Colonic mucosa (tissue), 4 donors: ENCODE data around the gene CLK4. TPM values are rescaled to one million over a fixed set of nuclear protein-coding genes. Genes with fewer than 3 reads are reported as not detected.

Experiments used
- DNase-seq: peaks from one replicate; pipeline ENCODE4 v3.0.0-alpha.2; 2020
- H3K27ac ChIP-seq: fragments of 200-600 bp; one replicate; pipeline ENCODE4 v1.8.0; 2021
- H3K27me3 ChIP-seq: fragments of 200-600 bp; one replicate; pipeline ENCODE4 v1.8.0; 2021
- H3K36me3 ChIP-seq: fragments of 200-600 bp; one replicate; pipeline ENCODE4 v1.8.0; 2021
- H3K4me1 ChIP-seq: fragments of 200-600 bp; one replicate; pipeline ENCODE4 v1.8.0; 2021; ENCODE audit warnings: mild to moderate bottlenecking
- H3K4me3 ChIP-seq: fragments of 200-600 bp; one replicate; pipeline ENCODE4 v1.8.0; 2021
- H3K9ac ChIP-seq, 2 donors: one replicate each; pipeline ENCODE4 v1.7.0; 2013; ENCODE audit warnings: control low read depth in 2 of 2, low read depth in 2 of 2, low read length in 2 of 2
- H3K9me3 ChIP-seq: fragments of 200-600 bp; one replicate; pipeline ENCODE4 v1.8.0; 2021
- CTCF ChIP-seq: fragments of 200-600 bp; IDR thresholded peaks from one replicate; pipeline ENCODE4 v1.8.0; 2022; ENCODE audit warnings: antibody characterized with exemption, mild to moderate bottlenecking
- intact Hi-C: fragments of 100-400 bp; cut with DNase I; formaldehyde crosslinking; loops from one replicate; pipeline ENCODE4 v1.14.1; 2022
- total RNA-seq, 2 donors: library from RNA; stranded (reverse); fragmentation: NEBNext Ultra II Directional in 1 of 2; extraction: Animal tissue kit (Norgen Biotek cat#: 25700) in 1 of 2; gene quantifications; one replicate each; pipeline ENCODE4 v1.2.1, GENCODE V29; 2021
- donor health status: healthy.
- donor health status: DM: no; HTN: no; CAD: no.
- donor health status: DM: no; HTN: no; CAD: no.

CLK4 gene
- total RNA-seq, 2 donors from 2014 or later, result 13.8 to 15.0 TPM

GRCh38 chr5:178573216-178573615, 53.6 kb downstream of the CLK4 start:
- H3K27me3 ChIP-seq, result no peaks in the 10 kb centered on the region
- H3K4me1 ChIP-seq, result no peaks in the 10 kb centered on the region
- no peaks in the 10 kb centered on the region for H3K36me3 ChIP-seq
- H3K9me3 ChIP-seq, result no peaks in the 10 kb centered on the region
- H3K27ac ChIP-seq, result no peak overlapping the region
- H3K9ac ChIP-seq, result no peak overlapping the region
- intact Hi-C loops, result no loop called here
- H3K4me3 ChIP-seq, result no peak overlapping the region
- no peak for DNase-seq
- TF ChIP-seq CTCF, result no peak

- Histone ChIP-seq H3K27me3 (no peaks in the 10 kb centered on the region), H3K4me3 (no peak overlapping the region), H3K36me3 (no peaks in the 10 kb centered on the region), H3K4me1 (no peaks in the 10 kb centered on the region), H3K27ac (no peak overlapping the region), H3K9ac (no peak overlapping the region), H3K9me3 (no peaks in the 10 kb centered on the region)
- intact Hi-C loops, result no loop called here
- DNase-seq, result no peak
- TF ChIP-seq CTCF, result no peak
Observed at GRCh38 chr5:178572617-178573016, 54.2 kb downstream of the CLK4 start.

- Histone ChIP-seq H3K27me3 (no peaks in the 10 kb centered on the region), H3K9ac (no peak overlapping the region), H3K4me3 (no peak overlapping the region), H3K4me1 (no peaks in the 10 kb centered on the region), H3K27ac (no peak overlapping the region), H3K9me3 (no peaks in the 10 kb centered on the region), H3K36me3 (no peaks in the 10 kb centered on the region)
- DNase-seq, result no peak
- intact Hi-C loops, result no loop called here
- TF ChIP-seq CTCF, result no peak
Observed at GRCh38 chr5:178569485-178569884, 57.4 kb downstream of the CLK4 start.

GRCh38 chr5:178564811-178565550, 61.9 kb downstream of the CLK4 start:
- DNase-seq, result no peak
- no peaks in the 10 kb centered on the region for H3K36me3 ChIP-seq
- TF ChIP-seq CTCF, result no peak
- H3K9ac ChIP-seq, result no peak overlapping the region
- intact Hi-C loops, result no loop called here
- no peaks in the 10 kb centered on the region for H3K9me3 ChIP-seq
- H3K27ac ChIP-seq, result no peak overlapping the region
- no peaks in the 10 kb centered on the region for H3K4me1 ChIP-seq
- H3K27me3 ChIP-seq, result no peaks in the 10 kb centered on the region
- H3K4me3 ChIP-seq, result no peak overlapping the region

GRCh38 chr5:178564397-178564796, 62.5 kb downstream of the CLK4 start:
- no peak overlapping the region for H3K27ac ChIP-seq
- H3K4me1 ChIP-seq, result no peaks in the 10 kb centered on the region
- no peak overlapping the region for H3K4me3 ChIP-seq
- intact Hi-C loops, result no loop called here
- H3K27me3 ChIP-seq, result no peaks in the 10 kb centered on the region
- H3K36me3 ChIP-seq, result no peaks in the 10 kb centered on the region
- no peak for TF ChIP-seq CTCF
- H3K9ac ChIP-seq, result no peak overlapping the region
- no peaks in the 10 kb centered on the region for H3K9me3 ChIP-seq
- DNase-seq, result no peak
